Right lobe of liver (tissue), 4 donors: ENCODE data around the gene HOXB3.

ENCODE experiments used
- CTCF ChIP-seq, 4 donors: fragments of 200-600 bp in 3 of 4; fragments of 450-650 bp in 1 of 4; IDR thresholded peaks; one replicate each; pipeline versions ENCODE4 v1.5.1 to v1.8.0; 2016 to 2022; ENCODE audit warnings: antibody characterized with exemption in 4 of 4, mild to moderate bottlenecking in 2 of 4
- POLR2A ChIP-seq: fragments of 450-650 bp; IDR thresholded peaks from one replicate; pipeline ENCODE4 v1.6.1; 2017; ENCODE audit warnings: antibody characterized with exemption, mild to moderate bottlenecking
- donor health status: DM: no; HTN: no; CAD: no.
- donor health status: DM: no; HTN: no; CAD: no.
- donor health status: DM: no; HTN: yes; CAD: no.

- TF ChIP-seq CTCF (IDR thresholded peaks at IDR 0.05) (no peak), POLR2A (no peak)
These were observed 47.6 kb upstream of the HOXB3 start for GRCh38 chr17:48637323-48638260.
